GM12891 (cell line): ENCODE data around the gene DNAJB8.

ENCODE experiments used
- POLR2A ChIP-seq: IDR thresholded peaks from 2 replicates; pipeline ENCODE4 v1.6.1; 2011; ENCODE audit warnings: low read depth, low read length, control low read depth
- POLR2AphosphoS5 ChIP-seq: IDR thresholded peaks from 2 replicates; pipeline ENCODE4 v1.6.1; 2011; ENCODE audit warnings: low read depth, low read length, control low read depth
- POU2F2 ChIP-seq: IDR thresholded peaks from 2 replicates; pipeline ENCODE4 v1.6.1; 2011; ENCODE audit warnings: low read depth, mild to moderate bottlenecking, control low read depth, low read length, moderate library complexity
- TAF1 ChIP-seq: IDR thresholded peaks from 2 replicates; pipeline ENCODE4 v1.6.1; 2011; ENCODE audit warnings: low read depth, low read length, control low read depth

GRCh38 chr3:128433837-128434165, 32.9 kb downstream of the DNAJB8 start:
- TF ChIP-seq POLR2A (no peak), TAF1 (no peak), POLR2AphosphoS5 (no peak), POU2F2 (no peak)
